Activated naive CD4-positive, alpha-beta T cell treated with anti-CD3 and anti-CD28 coated beads, Interleukin-2, amount 50 U/mL, for 24 hours (primary cell): Measurements from ENCODE around the gene PUDP.
"Not testable (repeated sequence)": the region's sequence is repeated elsewhere in the genome, so short reads cannot be mapped to it uniquely, and the experiment has no call there.

Experiments
- H3K27ac Mint-ChIP-seq: one replicate; pipeline ENCODE4 v1.8.0; 2021; ENCODE audit warnings: mild to moderate bottlenecking, mixed read lengths
- H3K27me3 Mint-ChIP-seq: one replicate; pipeline ENCODE4 v1.8.0; 2021; ENCODE audit warnings: mixed read lengths
- H3K36me3 Mint-ChIP-seq: one replicate; pipeline ENCODE4 v1.8.0; 2021; ENCODE audit warnings: mixed read lengths
- H3K4me1 Mint-ChIP-seq: one replicate; pipeline ENCODE4 v1.8.0; 2021; ENCODE audit warnings: mixed read lengths
- H3K4me3 Mint-ChIP-seq: one replicate; pipeline ENCODE4 v1.8.0; 2021; ENCODE audit warnings: mild to moderate bottlenecking, mixed read lengths
- H3K9me3 Mint-ChIP-seq: one replicate; pipeline ENCODE4 v1.8.0; 2021; ENCODE audit warnings: mixed read lengths

The PUDP gene

GRCh38 chrX:7055386-7056137 is 92.4 kb downstream of the PUDP start:
- Mint-ChIP-seq H3K27me3 (no peaks in the 10 kb centered on the region), H3K4me3 (no peak overlapping the region), H3K27ac (no peak overlapping the region), H3K36me3 (peaks cover 11% of the 10 kb centered on the region), H3K4me1 (peaks cover 35% of the 10 kb centered on the region), H3K9me3 (no peaks in the 10 kb centered on the region)

GRCh38 chrX:7054219-7055216 is 93.4 kb downstream of the PUDP start:
- Mint-ChIP-seq H3K4me3 (no peak overlapping the region), H3K27ac (no peak overlapping the region), H3K9me3 (no peaks in the 10 kb centered on the region), H3K27me3 (no peaks in the 10 kb centered on the region), H3K36me3 (peaks cover 11% of the 10 kb centered on the region), H3K4me1 (peaks cover 31% of the 10 kb centered on the region)

GRCh38 chrX:7052541-7052940 is 95.4 kb downstream of the PUDP start:
- Mint-ChIP-seq H3K4me1 (peaks cover 21% of the 10 kb centered on the region), H3K4me3 (no peak overlapping the region), H3K27me3 (no peaks in the 10 kb centered on the region), H3K36me3 (peaks cover 11% of the 10 kb centered on the region), H3K9me3 (no peaks in the 10 kb centered on the region), H3K27ac (no peak overlapping the region)

GRCh38 chrX:7050271-7050670 is 97.7 kb downstream of the PUDP start:
- H3K9me3 Mint-ChIP-seq: no peaks in the 10 kb centered on the region
- H3K4me1 Mint-ChIP-seq: peaks cover 4% of the 10 kb centered on the region
- H3K27me3 Mint-ChIP-seq: no peaks in the 10 kb centered on the region
- H3K27ac Mint-ChIP-seq: no peak overlapping the region
- H3K4me3 Mint-ChIP-seq: no peak overlapping the region
- peaks cover 6% of the 10 kb centered on the region for H3K36me3 Mint-ChIP-seq

GRCh38 chrX:7047951-7048350 is 100.0 kb downstream of the PUDP start:
- H3K27me3 Mint-ChIP-seq: no peaks in the 10 kb centered on the region
- H3K9me3 Mint-ChIP-seq: no peaks in the 10 kb centered on the region
- H3K36me3 Mint-ChIP-seq: peaks cover 9% of the 10 kb centered on the region
- H3K27ac Mint-ChIP-seq: no peak overlapping the region
- H3K4me3 Mint-ChIP-seq: no peak overlapping the region
- no peaks in the 10 kb centered on the region for H3K4me1 Mint-ChIP-seq

- Mint-ChIP-seq H3K27me3 (no peaks in the 10 kb centered on the region), H3K4me1 (no peaks in the 10 kb centered on the region), H3K36me3 (peaks cover 10% of the 10 kb centered on the region), H3K9me3 (no peaks in the 10 kb centered on the region), H3K27ac (no peak overlapping the region), H3K4me3 (no peak overlapping the region)
Measured at GRCh38 chrX:7045238-7045955, 102.6 kb downstream of the PUDP start.

GRCh38 chrX:7043796-7044433 is 104.0 kb downstream of the PUDP start:
- not testable (repeated sequence) for H3K27ac Mint-ChIP-seq, H3K9me3 Mint-ChIP-seq, H3K4me3 Mint-ChIP-seq, H3K27me3 Mint-ChIP-seq, H3K4me1 Mint-ChIP-seq
- H3K36me3 Mint-ChIP-seq: peaks cover 10% of the 10 kb centered on the region

- no peaks in the 10 kb centered on the region for H3K4me1 Mint-ChIP-seq
- no peak overlapping the region for H3K4me3 Mint-ChIP-seq
- H3K27ac Mint-ChIP-seq: no peak overlapping the region
- no peaks in the 10 kb centered on the region for H3K36me3 Mint-ChIP-seq
- H3K27me3 Mint-ChIP-seq: no peaks in the 10 kb centered on the region
- no peaks in the 10 kb centered on the region for H3K9me3 Mint-ChIP-seq
Measured at GRCh38 chrX:7028246-7028645, 119.7 kb downstream of the PUDP start.

GRCh38 chrX:7027071-7027470 is 120.9 kb downstream of the PUDP start:
- H3K36me3 Mint-ChIP-seq: no peaks in the 10 kb centered on the region
- no peaks in the 10 kb centered on the region for H3K4me1 Mint-ChIP-seq
- no peaks in the 10 kb centered on the region for H3K9me3 Mint-ChIP-seq
- no peaks in the 10 kb centered on the region for H3K27me3 Mint-ChIP-seq
- H3K4me3 Mint-ChIP-seq: no peak overlapping the region
- no peak overlapping the region for H3K27ac Mint-ChIP-seq

- not testable (repeated sequence) for H3K27me3 Mint-ChIP-seq, H3K4me3 Mint-ChIP-seq, H3K9me3 Mint-ChIP-seq, H3K27ac Mint-ChIP-seq, H3K4me1 Mint-ChIP-seq, H3K36me3 Mint-ChIP-seq
Measured at GRCh38 chrX:7026365-7026764, 121.6 kb downstream of the PUDP start.

- no peaks in the 10 kb centered on the region for H3K36me3 Mint-ChIP-seq
- H3K27ac Mint-ChIP-seq: no peak overlapping the region
- no peaks in the 10 kb centered on the region for H3K27me3 Mint-ChIP-seq
- no peak overlapping the region for H3K4me3 Mint-ChIP-seq
- H3K9me3 Mint-ChIP-seq: no peaks in the 10 kb centered on the region
- no peaks in the 10 kb centered on the region for H3K4me1 Mint-ChIP-seq
Measured at GRCh38 chrX:7025471-7025870, 122.5 kb downstream of the PUDP start.

- Mint-ChIP-seq H3K4me1 (no peaks in the 10 kb centered on the region), H3K9me3 (no peaks in the 10 kb centered on the region), H3K4me3 (no peak overlapping the region), H3K36me3 (no peaks in the 10 kb centered on the region), H3K27ac (no peak overlapping the region), H3K27me3 (no peaks in the 10 kb centered on the region)
Measured at GRCh38 chrX:7024850-7025249, 123.1 kb downstream of the PUDP start.

GRCh38 chrX:7022996-7023395 is 125.0 kb downstream of the PUDP start:
- H3K4me1 Mint-ChIP-seq, H3K36me3 Mint-ChIP-seq, H3K27ac Mint-ChIP-seq, H3K4me3 Mint-ChIP-seq, H3K9me3 Mint-ChIP-seq, H3K27me3 Mint-ChIP-seq: not testable (repeated sequence)

- Mint-ChIP-seq H3K27ac (no peak overlapping the region), H3K9me3 (no peaks in the 10 kb centered on the region), H3K4me3 (no peak overlapping the region)
Measured at GRCh38 chrX:7021991-7022390, 126.0 kb downstream of the PUDP start.

GRCh38 chrX:7019555-7019954 is 128.4 kb downstream of the PUDP start:
- no peak overlapping the region for H3K27ac Mint-ChIP-seq
- H3K36me3 Mint-ChIP-seq: no peaks in the 10 kb centered on the region
- no peaks in the 10 kb centered on the region for H3K27me3 Mint-ChIP-seq
- no peak overlapping the region for H3K4me3 Mint-ChIP-seq
- H3K9me3 Mint-ChIP-seq: no peaks in the 10 kb centered on the region
- H3K4me1 Mint-ChIP-seq: no peaks in the 10 kb centered on the region

More at GRCh38 chrX:7021991-7022390, 126.0 kb downstream of the PUDP start:
- H3K27me3 Mint-ChIP-seq: no peaks in the 10 kb centered on the region
- H3K4me1 Mint-ChIP-seq: no peaks in the 10 kb centered on the region
- no peaks in the 10 kb centered on the region for H3K36me3 Mint-ChIP-seq
